GM18873 (cell line): ENCODE results near the gene MGAT5.

ENCODE experiments used
- ATAC-seq: cut with Tn5 transposase; IDR thresholded peaks from one replicate; pipeline ENCODE4 v1.9.1; 2021; ENCODE audit warnings: mild to moderate bottlenecking, moderate library complexity, moderate number of reproducible peaks; ENCODE audit not compliant: unreplicated experiment, low FRiP score

Gene MGAT5

DNA sequence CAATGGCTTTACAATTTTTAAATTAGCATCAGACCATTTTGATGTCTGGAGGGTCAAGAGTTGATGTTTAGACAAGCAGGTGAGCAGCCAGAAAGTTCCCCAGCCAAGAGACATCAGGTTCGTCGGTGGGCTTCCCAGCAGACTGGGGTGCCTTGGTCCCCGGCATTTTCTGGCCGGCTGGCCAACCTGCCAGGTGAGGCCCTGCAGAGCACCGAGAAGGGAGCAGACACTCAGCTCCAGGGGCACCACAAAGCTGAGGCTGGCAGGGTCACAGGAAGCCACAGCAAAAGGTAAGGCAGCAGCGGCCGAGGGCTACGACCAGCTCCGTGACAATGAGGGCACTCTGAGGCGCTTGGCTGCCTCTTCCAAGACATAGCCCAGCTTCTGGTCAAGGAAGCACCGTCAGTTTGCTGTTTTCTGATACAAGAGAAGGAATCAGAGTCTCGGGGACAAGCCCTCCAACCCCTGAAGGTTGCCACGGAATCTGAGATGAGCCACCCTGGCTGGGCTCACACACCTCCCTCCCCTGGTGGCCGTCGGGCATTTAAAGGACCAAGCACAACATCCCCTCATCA lies 229.0 kb downstream of the MGAT5 start:
- no peak for ATAC-seq

- no peak for ATAC-seq
Observed at GRCh38 chr2:134489732-134490384, 236.0 kb downstream of the MGAT5 start.

DNA sequence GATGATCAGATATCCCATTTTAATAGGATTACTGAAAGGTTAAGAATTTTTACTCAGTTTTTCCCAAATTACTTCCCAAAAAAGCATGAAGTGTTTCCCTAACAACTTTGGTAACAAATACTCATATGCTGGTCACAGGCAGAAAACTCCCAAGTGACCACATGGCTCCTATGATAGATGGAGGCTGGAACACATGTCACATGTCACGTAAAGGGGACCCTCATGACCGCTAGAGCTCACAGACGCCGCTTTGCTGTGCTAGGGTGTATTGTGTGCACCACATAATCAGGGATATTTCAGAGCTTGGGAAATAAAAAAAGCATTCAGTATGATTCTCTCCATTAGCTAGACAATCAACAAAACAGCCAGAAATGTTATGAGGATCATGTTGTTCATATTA lies 236.7 kb downstream of the MGAT5 start:
- ATAC-seq = no peak

- no peak for ATAC-seq
Observed at GRCh38 chr2:134491022-134491421, 237.2 kb downstream of the MGAT5 start.

DNA sequence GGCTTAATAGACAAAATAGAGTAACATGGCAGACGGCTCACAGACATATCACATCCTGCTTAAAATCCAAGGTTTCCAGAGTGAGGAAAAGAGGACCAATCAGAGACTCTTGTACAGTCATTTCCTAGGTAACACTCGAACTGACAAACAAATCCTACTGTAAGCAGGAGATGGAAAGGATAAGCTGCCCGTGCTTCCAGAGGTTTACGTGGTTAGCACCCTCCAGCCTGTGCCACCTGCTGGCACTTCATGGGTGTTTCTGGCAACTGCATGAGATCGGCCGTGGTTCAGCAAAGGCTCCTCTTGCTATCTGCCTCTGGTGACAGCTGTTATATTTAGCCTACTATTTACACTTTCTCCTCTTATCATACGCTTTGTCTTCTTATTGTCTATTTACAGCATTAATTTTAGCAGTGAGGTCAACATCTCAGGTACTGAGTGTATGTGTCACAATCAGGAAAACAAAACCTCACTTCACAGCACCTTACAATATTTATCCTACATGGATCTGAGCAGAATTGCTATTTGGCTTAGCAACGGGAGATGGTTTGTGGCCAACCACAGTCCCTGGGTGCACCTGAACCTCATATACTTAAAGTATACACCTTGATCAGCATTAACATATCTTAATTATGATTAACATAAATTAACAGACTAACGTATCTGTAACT lies 238.0 kb downstream of the MGAT5 start:
- ATAC-seq = no peak

GRCh38 chr2:134493797-134494196 lies 239.9 kb downstream of the MGAT5 start:
- no peak for ATAC-seq

GRCh38 chr2:134498654-134499053 lies 244.8 kb downstream of the MGAT5 start:
- ATAC-seq = no peak

DNA sequence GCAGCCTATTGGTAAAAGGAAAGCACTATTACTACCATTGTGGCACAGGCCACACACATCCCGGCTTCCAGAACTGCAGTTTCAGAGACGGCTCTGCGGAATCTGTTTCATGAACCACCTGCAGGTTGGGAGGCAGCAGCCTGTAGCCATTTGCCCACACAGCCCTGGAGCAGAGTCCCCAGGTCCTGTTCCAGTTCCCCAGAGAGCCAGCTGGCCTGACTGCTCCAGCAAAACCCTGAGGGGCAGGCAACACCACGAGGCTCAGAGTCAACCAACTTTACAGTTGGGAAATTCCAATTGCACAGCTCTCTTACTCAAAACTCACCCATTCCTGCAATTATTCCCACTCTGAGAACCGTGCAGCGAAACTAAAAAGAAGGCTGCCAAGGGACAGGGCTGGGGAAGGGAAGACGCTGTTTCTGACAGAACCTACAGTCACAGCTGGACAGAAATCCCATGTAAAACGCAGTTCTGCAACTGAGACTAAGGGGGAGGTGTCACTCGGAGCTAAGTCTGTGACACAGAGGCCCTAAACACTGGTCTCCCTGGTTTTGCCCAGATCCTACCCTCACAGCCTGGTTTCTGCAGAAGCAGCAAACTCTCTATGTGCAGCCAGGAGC lies 245.5 kb downstream of the MGAT5 start:
- ATAC-seq = no peak

- no peak for ATAC-seq
Observed at GRCh38 chr2:134500211-134500935, 246.5 kb downstream of the MGAT5 start.

DNA sequence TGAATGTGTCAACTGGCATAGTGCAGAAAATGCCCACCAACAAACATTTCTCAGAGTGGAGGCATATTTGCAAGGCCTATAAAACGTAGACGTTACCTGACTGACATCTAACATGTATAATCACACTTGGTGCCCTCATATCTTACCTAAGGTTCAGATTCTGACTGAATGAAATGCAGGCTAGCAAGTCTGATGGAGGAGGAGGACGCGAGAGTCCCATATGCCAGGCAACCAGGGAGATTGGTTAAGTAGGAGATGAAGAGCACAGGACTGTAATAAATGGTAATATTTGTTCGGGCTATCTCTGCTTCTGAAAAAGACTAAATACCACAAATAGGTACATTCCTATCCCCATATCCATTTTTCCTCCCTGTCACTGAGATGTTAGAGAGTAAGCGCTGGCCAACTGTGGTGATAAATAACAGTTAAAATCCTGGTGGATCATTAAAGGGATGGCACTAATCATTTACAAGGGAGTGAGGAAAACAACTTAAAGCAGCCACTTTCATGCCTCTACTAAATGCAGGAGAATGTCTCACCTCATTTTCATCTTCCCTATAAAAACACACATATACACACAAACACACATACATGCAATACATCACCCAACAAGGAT lies 247.7 kb downstream of the MGAT5 start:
- no peak for ATAC-seq

DNA sequence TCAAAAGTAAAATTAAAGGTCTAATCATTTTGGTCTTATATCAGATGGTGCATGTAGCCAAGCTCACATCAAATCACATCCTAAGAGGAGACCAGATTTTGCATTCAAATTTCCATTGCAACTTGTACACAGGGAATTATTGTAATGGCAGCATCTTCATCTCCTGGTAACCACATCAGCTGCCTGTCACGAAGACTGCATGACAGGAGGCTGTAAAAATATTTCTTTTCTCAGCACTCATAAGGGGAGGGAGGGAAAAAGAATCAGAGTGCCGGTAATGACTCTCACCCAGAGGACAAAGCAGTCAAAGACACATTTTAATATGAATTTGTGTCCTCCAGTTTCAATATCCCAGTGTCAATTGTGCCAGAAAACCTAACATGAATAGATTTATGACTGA lies 248.2 kb downstream of the MGAT5 start:
- ATAC-seq = no peak
